ENCODE data around the gene TMPRSS2. TPM values are rescaled to one million over a fixed set of nuclear protein-coding genes. Genes with fewer than 3 reads are reported as not detected.

TMPRSS2 gene
- under 1 TPM; 0.24 to 0.33 (median 0.30) TPM for total RNA-seq

DNA sequence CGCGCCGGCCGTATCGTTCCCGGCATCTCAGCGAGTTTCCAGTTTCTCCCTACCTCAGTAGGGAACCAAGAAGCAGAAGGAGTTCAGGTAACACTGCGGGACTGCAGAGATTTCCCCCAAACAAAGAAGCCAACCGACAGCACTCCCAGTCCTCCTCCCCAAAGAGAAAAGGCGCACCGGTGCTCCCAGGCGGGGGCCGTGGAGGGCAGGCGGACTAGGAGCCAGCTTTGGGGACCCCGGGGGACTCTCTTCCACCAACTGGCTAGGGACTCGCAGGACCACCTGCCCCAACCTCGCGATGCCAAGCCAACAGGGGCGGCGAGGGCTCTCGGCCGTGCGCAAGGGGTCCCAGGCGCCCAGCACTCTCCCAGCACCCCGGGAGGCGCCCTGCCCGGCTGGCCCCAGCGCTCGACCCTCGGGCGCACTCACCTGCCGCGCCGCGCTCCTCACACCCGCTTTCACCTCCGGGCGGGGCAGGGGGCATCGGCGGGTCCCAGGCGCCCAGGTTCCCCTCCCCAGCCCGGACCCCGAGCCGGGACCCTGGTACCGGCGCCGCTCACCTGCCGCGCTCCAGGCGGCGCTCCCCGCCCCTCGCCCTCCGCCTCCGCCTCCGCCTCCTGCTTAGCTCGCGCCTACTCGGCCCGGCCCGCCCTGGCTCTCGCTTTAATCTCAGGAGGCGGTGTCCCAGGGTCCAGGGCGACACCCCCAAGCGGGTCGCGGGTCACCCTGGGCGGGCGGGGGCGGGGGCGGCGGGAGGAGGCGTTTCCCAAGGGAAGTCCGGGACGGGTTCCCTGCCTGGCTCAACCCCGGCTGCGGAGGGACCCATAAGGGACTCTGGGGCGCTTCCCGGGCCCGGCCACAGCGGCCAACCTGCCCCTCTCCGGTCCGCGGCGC, at the start of gene TMPRSS2:
Gene TMPRSS2, minus strand, starts transcription at position 638 of the 894 bp plus-strand sequence. CDS start 10,025 bp downstream, outside the sequence.
- Mint-ChIP-seq H3K4me1 (ENCODE audit: low read depth) (no peaks in the 10 kb centered on the region), H3K9me3 (no peaks in the 10 kb centered on the region), H3K27me3 (ENCODE audit: low read depth) (peaks cover 45% of the 10 kb centered on the region), H3K4me3 (no peak within 1 kb of the TSS), H3K36me3 (ENCODE audit: insufficient read depth) (no peaks in the 10 kb centered on the region)
- DNase-seq, result no peak
- ATAC-seq, result no peak

DNA sequence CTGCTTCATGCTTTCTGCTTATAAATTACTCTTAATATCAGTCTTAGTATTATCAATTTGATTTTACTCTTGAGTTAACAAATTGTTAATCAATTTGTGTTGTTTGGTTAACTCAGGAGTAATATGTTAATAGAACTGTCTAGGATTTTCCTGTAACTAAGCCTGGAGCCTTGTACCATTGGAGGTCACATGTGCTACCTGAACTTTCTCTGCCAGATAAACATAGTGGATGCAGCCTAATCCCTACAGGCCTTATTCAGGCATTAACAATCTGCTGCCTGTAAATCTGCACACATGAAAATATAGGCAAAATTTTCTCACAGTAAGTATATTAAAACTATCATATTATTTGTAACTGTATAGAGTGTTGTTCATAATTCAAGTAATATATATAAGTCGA, 47.1 kb upstream of the TMPRSS2 start:
- no peak overlapping the region for H3K4me3 Mint-ChIP-seq
- peaks cover 4% of the 10 kb centered on the region for H3K4me1 Mint-ChIP-seq (ENCODE audit: low read depth)
- DNase-seq (no peak), ATAC-seq (no peak)
- peaks cover 19% of the 10 kb centered on the region for H3K27me3 Mint-ChIP-seq (ENCODE audit: low read depth)
- H3K9me3 Mint-ChIP-seq, result no peaks in the 10 kb centered on the region
- H3K36me3 Mint-ChIP-seq (ENCODE audit: insufficient read depth), result no peaks in the 10 kb centered on the region

- H3K9me3 Mint-ChIP-seq, result no peaks in the 10 kb centered on the region
- H3K4me1 Mint-ChIP-seq (ENCODE audit: low read depth), result no peaks in the 10 kb centered on the region
- H3K4me3 Mint-ChIP-seq, result no peak overlapping the region
- no peaks in the 10 kb centered on the region for H3K36me3 Mint-ChIP-seq (ENCODE audit: insufficient read depth)
- ATAC-seq (no peak), DNase-seq (no peak)
- H3K27me3 Mint-ChIP-seq (ENCODE audit: low read depth), result peaks cover 16% of the 10 kb centered on the region
Observed at GRCh38 chr21:41552254-41552653, 44.3 kb upstream of the TMPRSS2 start.

- no peak for ATAC-seq
- H3K36me3 Mint-ChIP-seq (ENCODE audit: insufficient read depth), result no peaks in the 10 kb centered on the region
- H3K4me3 Mint-ChIP-seq, result no peak overlapping the region
- H3K27me3 Mint-ChIP-seq (ENCODE audit: low read depth), result peaks cover 7% of the 10 kb centered on the region
- no peak for DNase-seq
- no peaks in the 10 kb centered on the region for H3K4me1 Mint-ChIP-seq (ENCODE audit: low read depth)
- H3K9me3 Mint-ChIP-seq, result no peaks in the 10 kb centered on the region
Observed at GRCh38 chr21:41548781-41549180, 40.8 kb upstream of the TMPRSS2 start.

- no peaks in the 10 kb centered on the region for H3K9me3 Mint-ChIP-seq
- H3K36me3 Mint-ChIP-seq (ENCODE audit: insufficient read depth), result no peaks in the 10 kb centered on the region
- peaks cover 9% of the 10 kb centered on the region for H3K27me3 Mint-ChIP-seq (ENCODE audit: low read depth)
- DNase-seq (no peak), ATAC-seq (no peak)
- H3K4me1 Mint-ChIP-seq (ENCODE audit: low read depth), result no peaks in the 10 kb centered on the region
- no peak overlapping the region for H3K4me3 Mint-ChIP-seq
Observed at GRCh38 chr21:41547111-41547510, 39.2 kb upstream of the TMPRSS2 start.

DNA sequence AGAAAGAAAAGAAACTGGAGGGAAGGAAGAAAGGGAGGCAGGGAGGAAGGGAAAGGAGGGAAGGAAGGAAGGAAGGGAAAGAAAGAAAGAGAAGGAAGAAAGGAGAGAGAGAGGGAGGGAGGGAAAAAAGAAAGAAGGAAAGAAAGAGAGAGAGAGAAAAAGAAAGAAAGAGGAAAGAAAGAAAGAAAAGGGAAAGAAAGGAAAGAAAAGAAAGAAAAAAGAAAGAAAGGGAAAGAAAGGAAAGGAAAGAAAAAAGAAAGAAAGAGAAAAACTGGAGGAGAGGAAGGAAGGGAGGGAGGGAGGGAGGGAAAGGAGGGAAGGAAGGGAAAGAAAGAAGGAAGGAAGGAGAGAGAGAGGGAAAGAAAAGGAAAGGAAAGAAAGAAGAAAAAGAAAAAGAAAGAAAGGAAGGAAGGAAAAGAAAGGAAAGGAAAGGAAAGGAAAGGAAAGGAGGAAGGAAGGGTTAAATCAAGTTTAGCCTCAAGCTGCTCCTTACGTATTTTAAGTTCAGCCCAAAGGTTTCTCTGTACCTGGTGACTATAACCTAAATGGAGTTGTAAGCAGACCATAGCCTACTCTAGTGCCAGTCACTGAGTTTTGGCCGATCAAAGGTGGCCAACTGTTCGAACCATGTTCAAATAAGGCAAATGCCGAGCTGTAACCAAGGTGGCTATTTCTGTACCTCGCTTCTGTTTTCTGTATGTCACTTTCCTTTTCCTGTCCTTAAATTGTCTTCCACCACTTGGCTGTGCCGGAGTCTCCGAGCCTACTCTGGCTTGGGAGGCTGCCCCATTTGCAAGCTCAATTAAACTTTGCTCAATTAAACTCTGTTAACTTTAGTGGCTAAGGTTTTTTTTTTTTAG, 37.8 kb upstream of the TMPRSS2 start:
- Mint-ChIP-seq H3K4me3 (no peak overlapping the region), H3K36me3 (ENCODE audit: insufficient read depth) (no peaks in the 10 kb centered on the region), H3K4me1 (ENCODE audit: low read depth) (no peaks in the 10 kb centered on the region), H3K9me3 (no peaks in the 10 kb centered on the region), H3K27me3 (ENCODE audit: low read depth) (peaks cover 16% of the 10 kb centered on the region)
- no peak for DNase-seq
- no peak for ATAC-seq

GRCh38 chr21:41542727-41543126, 34.8 kb upstream of the TMPRSS2 start:
- no peak for ATAC-seq
- Mint-ChIP-seq H3K4me1 (ENCODE audit: low read depth) (no peaks in the 10 kb centered on the region), H3K9me3 (no peaks in the 10 kb centered on the region), H3K36me3 (ENCODE audit: insufficient read depth) (no peaks in the 10 kb centered on the region), H3K27me3 (ENCODE audit: low read depth) (peaks cover 21% of the 10 kb centered on the region), H3K4me3 (no peak overlapping the region)
- no peak for DNase-seq

DNA sequence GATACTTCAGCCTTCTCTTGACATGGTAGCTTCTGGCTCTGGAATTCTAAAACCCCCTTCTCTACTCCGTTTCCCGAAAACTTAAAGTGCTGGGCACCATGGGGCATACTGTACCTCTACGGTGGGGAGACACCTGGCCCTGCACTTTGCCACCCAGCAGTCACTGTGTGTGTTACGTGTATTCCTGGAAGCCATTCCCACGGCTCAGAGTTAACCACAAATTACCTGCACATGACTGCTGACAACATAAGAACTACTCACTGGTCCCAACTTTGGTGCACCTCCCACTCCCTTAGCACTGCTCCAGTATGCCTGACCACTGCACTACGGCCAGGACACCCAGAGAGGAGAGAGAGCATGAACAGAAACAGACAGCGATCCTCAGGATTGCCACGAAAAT, 29.4 kb upstream of the TMPRSS2 start:
- Mint-ChIP-seq H3K27me3 (ENCODE audit: low read depth) (peaks cover 25% of the 10 kb centered on the region), H3K36me3 (ENCODE audit: insufficient read depth) (no peaks in the 10 kb centered on the region), H3K9me3 (no peaks in the 10 kb centered on the region), H3K4me1 (ENCODE audit: low read depth) (no peaks in the 10 kb centered on the region), H3K4me3 (no peak overlapping the region)
- ATAC-seq (no peak), DNase-seq (no peak)

- Mint-ChIP-seq H3K27me3 (ENCODE audit: low read depth) (peaks cover 25% of the 10 kb centered on the region), H3K36me3 (ENCODE audit: insufficient read depth) (no peaks in the 10 kb centered on the region), H3K9me3 (no peaks in the 10 kb centered on the region), H3K4me1 (ENCODE audit: low read depth) (no peaks in the 10 kb centered on the region), H3K4me3 (no peak overlapping the region)
- DNase-seq (no peak), ATAC-seq (no peak)
Observed at GRCh38 chr21:41536827-41537103, 28.8 kb upstream of the TMPRSS2 start.

GRCh38 chr21:41536076-41536826, 28.3 kb upstream of the TMPRSS2 start:
- Mint-ChIP-seq H3K36me3 (ENCODE audit: insufficient read depth) (no peaks in the 10 kb centered on the region), H3K27me3 (ENCODE audit: low read depth) (peaks cover 20% of the 10 kb centered on the region), H3K4me3 (no peak overlapping the region), H3K9me3 (no peaks in the 10 kb centered on the region), H3K4me1 (ENCODE audit: low read depth) (no peaks in the 10 kb centered on the region)
- DNase-seq (no peak), ATAC-seq (no peak)

DNA sequence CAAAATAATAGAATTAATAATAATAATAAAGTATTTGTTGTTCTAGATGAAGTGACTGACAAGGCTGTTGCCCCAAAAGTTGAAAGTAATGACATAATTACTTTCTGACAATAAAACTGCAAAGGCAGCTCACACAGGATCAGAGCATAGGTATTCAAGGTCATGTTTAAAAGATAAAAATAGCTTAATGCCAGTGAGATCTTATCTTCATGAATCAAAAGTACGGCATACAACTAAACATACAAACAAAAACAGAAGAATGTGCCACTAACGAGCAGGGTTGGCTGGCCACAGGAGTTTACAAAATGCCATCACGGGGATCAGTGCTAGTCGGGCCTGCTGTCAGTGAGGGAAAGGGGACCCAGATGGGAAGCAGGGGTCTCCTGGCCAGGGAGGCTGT, 22.4 kb upstream of the TMPRSS2 start:
- H3K36me3 Mint-ChIP-seq (ENCODE audit: insufficient read depth), result no peaks in the 10 kb centered on the region
- peaks cover 7% of the 10 kb centered on the region for H3K27me3 Mint-ChIP-seq (ENCODE audit: low read depth)
- H3K4me1 Mint-ChIP-seq (ENCODE audit: low read depth), result no peaks in the 10 kb centered on the region
- no peak overlapping the region for H3K4me3 Mint-ChIP-seq
- H3K9me3 Mint-ChIP-seq, result no peaks in the 10 kb centered on the region
- ATAC-seq (no peak), DNase-seq (no peak)

DNA sequence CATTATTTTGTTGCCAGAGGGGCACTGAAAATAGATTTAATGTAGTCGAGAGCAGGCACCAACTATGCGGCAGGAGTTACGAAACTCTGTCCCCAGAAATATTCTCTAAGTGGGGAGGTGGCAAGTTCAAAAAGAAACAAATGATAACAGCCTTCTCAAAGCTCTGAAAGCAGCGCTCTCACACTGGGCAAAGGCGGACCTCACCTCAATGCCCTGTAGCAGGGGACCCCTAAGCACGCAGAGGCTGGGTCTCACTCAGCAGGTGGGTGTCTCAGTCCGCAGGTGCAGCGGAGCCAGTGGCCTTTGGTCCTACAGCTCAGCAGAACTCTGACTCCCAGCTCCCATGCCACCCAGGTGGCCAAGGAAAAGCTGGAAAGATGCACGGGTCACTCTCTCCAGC, 21.8 kb upstream of the TMPRSS2 start:
- DNase-seq (no peak), ATAC-seq (no peak)
- Mint-ChIP-seq H3K4me3 (no peak overlapping the region), H3K36me3 (ENCODE audit: insufficient read depth) (no peaks in the 10 kb centered on the region), H3K9me3 (no peaks in the 10 kb centered on the region), H3K4me1 (ENCODE audit: low read depth) (no peaks in the 10 kb centered on the region), H3K27me3 (ENCODE audit: low read depth) (peaks cover 11% of the 10 kb centered on the region)

DNA sequence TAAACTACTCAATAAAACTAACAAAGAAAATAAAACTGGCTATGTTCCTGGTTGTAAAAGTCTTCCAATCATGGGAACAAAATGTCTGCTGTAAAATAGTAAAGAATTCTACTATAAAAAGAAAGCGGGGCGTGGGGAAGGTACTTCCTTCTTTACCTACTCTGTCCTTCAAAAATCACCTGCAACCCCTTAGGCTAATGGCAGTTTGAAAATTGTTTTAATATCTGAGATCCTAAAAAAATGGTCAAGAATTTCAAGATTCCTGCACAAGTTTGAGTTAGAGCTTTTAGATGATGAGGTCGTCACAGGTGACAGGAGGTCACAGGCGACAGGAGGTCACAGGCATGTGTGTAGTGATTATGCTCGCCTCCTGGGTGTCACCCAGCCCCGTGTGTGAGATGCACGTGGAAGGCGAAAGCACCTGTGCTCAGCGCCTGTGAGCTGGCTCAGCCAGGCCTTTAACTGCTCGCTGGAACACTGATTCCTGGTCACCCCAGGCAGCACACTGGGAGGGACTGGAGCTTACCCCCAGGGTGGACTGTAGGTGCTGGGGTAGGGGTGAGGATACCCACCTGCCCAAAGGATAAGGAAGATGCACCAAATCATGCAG, 18.6 kb upstream of the TMPRSS2 start:
- no peak overlapping the region for H3K4me3 Mint-ChIP-seq
- no peak for ATAC-seq
- H3K36me3 Mint-ChIP-seq (ENCODE audit: insufficient read depth), result no peaks in the 10 kb centered on the region
- no peak for DNase-seq
- H3K27me3 Mint-ChIP-seq (ENCODE audit: low read depth), result peaks cover 10% of the 10 kb centered on the region
- H3K9me3 Mint-ChIP-seq, result no peaks in the 10 kb centered on the region
- peaks cover 7% of the 10 kb centered on the region for H3K4me1 Mint-ChIP-seq (ENCODE audit: low read depth)

DNA sequence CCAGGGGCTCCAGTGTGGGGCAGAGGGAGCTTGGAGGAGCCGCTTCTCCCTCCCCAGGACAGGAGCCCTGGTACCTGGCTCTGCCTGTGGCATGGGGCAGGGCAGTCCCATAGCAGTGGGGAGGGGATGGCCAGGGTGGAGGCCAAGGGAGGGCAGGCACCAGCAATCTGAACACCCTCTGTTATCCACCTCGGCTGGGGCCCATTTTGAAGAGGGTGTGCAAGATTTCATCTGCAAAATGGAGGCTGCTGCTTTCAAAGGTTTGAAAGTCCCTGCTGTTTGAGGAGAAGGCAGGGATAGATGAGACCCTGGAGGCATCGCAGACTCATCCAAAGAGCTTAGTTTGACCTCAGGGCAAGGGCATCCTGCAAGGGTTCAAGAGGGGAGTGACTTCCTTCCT, 15.2 kb upstream of the TMPRSS2 start:
- ATAC-seq (no peak), DNase-seq (no peak)
- Mint-ChIP-seq H3K4me3 (no peak overlapping the region), H3K4me1 (ENCODE audit: low read depth) (peaks cover 9% of the 10 kb centered on the region), H3K36me3 (ENCODE audit: insufficient read depth) (no peaks in the 10 kb centered on the region), H3K9me3 (no peaks in the 10 kb centered on the region), H3K27me3 (ENCODE audit: low read depth) (peaks cover 8% of the 10 kb centered on the region)

All from activated T-cell treated with anti-CD3 and anti-CD28 coated beads, Interleukin-2, amount 50 U/mL, for 4 hours (primary cell).